GM21529 (cell line): ENCODE results near the gene NLRP1.
"Not testable (repeated sequence)": the region's sequence is repeated elsewhere in the genome, so short reads cannot be mapped to it uniquely, and the experiment has no call there.

Experiments
- ATAC-seq: cut with Tn5 transposase; IDR thresholded peaks from one replicate; pipeline ENCODE4 v1.9.1; 2021; ENCODE audit not compliant: unreplicated experiment

The NLRP1 gene

DNA sequence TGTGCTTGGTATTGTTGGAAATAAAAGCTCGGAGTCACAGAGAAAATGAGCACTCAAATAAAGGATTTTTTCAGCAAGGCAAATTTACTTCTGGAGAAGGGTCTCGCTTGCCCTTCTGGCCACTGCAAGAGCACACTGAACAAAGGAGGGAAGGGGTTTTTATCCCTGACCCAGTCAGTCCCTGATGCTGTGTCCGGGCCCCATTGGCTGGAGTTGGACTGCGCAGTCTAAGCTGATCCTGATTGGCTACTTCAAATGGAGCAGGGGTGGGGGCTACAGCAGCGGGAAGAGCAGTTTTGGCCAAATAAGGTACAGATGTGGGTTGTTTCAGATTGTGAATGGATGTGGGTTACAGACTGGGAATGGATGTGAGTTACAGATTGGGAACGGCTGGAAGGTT, 4.3 kb upstream of the NLRP1 start:
- no peak for ATAC-seq

DNA sequence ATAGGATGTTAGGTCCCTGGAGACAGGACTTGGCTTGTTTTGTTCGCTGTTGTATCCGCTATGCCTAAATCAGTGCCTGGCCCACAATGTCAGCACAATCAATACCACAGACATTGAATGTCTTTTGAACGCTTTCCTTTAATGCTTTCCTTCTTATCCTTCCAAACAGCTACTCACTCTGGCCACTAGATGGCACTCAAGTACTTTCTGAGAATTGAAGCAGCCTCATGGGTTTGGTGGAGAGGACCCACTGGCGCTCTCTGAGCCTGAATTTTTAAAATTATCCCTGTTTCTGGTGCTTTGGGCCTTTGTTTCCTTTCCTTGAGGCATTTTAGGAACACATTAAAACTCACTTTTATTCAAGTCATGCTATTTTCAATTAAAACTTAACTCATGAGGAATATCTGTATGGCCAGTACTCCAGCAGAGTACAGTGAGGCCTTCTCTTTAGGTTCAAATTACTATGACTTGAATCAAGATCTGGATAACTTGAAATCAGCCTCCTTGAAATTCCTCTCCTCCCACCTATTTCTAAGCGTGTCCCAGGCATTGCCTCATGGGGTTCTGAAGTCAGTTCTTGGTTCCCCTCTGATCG, 3.2 kb upstream of the NLRP1 start:
- no peak for ATAC-seq

DNA sequence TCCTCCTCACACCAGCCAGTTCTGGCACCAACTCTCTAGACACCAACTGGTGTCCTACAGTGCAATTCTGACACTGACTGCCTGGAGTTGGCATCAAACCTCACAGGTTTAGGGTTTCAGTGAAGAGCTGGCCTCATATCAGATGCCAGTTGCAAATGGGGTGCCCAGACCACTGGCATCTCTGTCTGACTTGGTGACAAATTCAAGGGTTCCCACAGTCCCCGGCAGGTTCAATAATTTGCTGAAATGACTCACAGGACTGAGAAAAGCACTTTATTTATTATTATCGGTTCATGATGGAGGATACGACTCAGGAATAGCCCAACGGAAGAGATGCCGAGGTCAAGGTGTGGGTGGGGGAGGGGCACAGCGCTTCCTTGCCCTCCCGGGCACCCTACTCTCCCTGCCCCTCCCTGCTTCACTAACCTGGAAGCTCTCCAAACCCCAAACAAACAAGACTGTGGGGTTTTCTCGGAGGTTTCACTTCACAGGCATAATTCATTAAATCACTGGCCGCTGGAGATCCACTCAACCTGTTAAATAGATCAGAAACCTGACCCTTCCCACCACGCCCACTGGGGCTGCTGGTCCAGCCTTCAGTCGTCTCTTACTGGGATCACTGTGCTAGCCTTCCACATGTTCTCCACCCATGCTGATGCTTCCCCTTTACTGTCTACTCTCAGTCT, 1.7 kb upstream of the NLRP1 start:
- ATAC-seq: no peak

DNA sequence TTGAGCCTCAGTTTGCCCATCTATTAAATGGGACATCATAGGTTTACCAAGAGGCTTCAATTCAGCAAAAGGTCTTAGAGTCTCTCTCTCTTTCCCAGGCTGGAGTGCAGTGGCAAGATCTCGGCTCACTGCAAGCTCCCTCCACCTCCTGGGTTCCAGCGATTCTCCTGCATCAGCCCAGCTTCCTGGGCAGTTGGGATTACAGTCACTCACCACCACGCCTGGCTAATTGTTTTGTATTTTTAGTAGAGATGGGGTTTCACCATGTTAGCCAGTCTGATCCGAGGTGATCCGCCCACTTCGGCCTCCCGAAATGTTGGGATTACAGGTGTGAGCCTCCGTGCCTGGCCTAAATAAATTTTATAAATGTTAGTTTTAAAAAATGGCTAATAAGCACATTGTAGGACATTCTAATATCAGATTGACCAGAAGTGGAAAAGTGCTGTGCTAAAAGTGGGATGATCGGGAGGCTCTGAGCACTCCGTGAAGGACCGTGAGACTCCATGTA, 1.0 kb upstream of the NLRP1 start:
- no peak for ATAC-seq

DNA sequence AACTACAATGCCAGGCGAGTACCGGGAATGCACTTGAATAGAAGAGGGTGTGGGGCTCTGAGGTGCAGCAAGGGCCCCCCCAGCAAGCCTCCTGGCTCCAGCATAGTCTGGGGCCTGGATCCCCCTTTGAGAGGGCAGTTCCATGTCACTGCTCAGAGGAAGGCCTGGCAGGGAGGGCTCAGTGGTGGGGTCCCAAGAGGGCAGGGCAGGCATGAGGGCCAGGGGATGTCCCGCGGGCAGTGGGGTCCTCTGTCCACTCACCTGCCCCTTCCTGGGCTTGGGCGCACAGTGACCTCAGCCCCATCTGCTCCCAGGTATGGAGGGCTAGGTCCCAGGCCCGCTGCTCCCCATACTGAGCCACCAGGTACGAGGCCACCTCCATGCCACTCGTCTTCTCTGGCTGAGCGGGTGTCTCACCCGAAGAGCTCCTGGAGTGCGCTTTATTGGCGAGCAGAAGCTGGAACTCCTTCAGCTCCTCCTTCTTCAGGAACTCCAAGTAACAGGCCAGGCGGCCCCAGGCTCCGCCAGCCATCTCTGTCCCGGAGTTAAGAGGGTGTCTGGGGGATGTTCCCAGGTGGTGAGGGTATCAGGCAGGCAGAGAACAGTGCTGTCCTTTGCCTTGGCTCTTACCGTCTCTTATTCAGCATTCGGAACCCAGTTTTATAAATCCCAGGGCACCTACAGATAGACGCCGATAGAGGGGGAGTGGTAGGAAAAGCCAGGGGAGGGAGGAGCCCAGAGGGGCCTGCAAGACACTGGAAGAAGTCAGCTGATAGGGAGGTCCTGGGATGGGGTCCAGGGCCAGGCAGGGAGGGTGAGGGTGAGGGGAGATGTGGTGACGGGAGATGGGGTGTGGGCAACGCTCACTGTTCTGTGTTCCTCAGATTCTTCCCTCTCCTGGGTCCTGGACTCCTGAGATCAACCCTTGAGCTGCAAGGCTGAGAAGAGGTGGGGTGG, 605 bp downstream of the NLRP1 start:
- peak; percentile 3 for ATAC-seq

DNA sequence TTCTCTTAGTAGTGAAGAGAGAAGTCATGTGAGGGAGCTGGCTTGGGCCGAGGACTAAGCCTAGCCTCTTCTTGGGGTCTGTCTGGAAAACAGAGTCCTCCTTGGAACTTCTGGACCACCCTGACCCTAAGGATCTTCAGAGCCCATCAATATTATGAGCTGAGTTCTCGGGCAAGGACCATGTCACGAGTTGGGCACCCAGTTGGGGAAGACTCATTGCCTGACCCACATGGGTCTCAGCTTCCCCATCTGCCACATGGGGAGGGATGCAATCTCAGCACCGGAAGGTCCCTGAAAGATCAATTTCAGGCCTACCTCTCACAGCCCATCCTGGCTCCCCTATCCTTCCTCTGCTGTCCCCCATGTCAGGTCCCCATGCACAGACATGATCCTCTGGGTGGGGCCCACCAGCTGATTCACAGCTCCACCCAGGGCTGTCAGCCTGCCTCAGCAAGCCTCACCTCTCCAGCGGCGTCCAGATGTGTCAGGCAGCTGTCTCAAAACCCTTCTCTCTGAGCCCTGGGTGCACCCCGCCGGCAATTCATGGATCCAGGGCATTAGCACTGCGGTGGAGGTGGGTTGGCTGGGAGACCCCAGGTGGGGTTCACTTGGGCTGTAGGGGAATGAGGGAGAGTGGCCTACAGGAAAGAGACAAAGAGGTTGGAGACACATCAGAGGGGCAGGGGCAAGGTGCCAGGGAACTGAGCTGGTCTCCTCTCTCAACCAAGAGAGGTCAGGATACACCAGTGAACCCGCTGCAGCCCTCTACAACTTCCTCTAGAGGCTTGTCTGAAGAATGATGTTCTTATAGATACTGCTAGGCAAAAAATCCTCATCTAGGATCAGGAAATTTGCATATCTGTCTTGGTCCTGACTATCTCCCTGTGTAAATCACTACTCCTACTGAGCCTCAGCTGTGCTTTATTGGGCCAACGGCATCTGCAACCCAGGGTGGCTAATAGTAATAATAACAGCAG, 1.8 kb downstream of the NLRP1 start:
- ATAC-seq: no peak

DNA sequence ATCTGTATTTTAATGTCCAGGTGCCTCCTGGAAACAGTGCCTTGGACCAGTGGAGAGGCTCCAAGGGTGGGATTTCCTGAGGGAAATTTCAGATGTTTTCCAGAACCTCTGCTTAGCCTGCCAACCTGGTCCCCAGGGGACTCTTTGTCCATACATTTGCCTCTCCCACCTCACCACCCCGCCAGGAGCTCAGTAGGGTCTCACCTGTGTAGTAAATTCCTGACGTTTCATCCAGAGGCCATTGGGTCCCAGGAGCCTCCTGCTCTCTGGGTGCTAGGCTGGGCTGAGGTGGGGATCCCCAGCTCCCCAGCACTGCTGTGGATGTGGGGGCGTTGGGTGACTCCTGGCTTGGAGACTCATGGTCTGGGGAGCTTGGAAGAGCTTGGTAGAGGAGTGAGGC, 2.7 kb downstream of the NLRP1 start:
- no peak for ATAC-seq

DNA sequence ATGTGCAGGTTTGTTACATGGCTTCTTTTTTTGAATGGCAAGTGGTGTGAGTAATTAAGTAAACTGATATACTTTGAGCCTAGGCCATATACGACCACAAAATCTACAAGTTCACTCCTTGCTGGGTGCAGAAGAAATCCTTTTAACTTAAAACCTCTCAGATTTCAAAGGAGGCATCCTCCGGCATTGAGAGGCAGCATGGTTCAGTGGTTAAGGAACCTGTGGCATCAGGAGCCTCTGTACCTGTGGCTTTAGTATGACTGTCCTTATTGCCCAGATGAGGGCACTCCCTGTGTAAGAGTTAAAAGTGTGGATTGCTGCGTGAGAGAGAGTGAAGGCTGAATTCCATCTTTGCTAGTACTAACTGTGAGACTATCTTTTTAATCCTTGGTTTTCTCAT, 3.3 kb downstream of the NLRP1 start:
- no peak for ATAC-seq

DNA sequence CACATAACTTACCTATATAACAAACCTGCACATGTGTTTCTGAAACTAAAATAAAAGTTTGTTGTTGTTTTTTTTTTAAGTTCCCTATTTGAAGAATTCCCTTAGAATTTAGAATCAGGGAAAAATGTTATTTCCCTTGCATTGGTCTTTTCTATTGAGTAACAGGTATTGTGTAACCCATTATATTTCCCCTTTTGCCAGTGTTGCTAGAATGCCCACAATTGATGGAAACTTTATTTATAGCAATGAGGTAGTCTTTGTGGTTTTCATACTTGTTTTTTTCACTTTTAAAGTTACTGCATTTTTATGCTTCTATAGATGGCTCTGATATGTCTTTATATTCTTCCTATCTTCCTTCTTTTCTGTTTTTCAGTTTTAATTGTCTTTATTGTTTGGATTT, 3.9 kb downstream of the NLRP1 start:
- no peak for ATAC-seq

DNA sequence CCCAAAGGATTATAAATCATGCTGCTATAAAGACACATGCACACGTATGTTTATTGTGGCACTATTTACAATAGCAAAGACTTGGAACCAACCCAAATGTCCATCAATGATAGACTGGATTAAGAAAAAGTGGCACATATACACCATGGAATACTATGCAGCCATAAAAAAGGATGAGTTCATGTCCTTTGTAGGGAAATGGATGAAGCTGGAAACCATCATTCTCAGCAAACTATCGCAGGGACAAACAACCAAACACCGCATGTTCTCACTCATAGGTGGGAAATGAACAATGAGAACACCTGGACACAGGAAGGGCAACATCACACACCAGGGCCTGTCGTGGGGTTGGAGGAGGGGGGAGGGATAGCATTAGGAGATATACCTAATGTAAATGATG, 5.5 kb downstream of the NLRP1 start:
- ATAC-seq: not testable (repeated sequence)

DNA sequence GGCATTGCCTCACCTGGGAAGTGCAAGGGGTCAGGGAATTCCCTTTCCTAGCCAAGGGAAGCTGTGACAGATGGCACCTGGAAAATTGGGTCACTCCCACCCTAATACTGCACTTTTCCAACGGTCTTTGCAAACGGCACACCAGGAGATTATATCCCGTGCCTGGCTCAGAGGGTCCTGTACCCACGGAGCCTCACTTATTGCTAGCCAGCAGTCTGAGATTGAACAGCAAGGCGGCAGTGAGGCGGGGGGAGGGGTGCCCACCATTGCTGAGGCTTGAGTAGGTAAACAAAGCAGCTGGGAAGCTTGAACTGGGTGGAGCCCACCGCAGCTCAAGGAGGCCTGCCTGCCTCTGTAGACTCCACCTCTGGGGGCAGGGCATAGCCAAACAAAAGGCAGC, 11.3 kb downstream of the NLRP1 start:
- not testable (repeated sequence) for ATAC-seq

DNA sequence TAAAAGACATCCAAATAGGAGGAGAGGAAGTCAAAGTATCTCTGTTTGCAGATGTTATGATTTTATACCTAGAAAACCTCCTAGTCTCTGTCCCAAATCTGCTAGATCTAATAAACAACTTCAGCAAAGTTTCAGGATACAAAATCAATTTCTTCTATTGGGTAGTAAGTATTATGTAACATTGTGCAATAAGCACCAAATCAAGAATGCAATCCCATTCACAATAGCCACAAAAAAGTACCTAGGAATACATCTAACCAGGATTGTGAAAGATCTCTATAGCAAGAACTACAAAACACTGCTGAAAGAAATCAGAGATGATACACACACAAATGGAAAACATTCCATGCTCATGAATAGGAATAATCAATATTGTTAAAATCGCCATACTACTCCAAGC, 13.0 kb downstream of the NLRP1 start:
- no peak for ATAC-seq

DNA sequence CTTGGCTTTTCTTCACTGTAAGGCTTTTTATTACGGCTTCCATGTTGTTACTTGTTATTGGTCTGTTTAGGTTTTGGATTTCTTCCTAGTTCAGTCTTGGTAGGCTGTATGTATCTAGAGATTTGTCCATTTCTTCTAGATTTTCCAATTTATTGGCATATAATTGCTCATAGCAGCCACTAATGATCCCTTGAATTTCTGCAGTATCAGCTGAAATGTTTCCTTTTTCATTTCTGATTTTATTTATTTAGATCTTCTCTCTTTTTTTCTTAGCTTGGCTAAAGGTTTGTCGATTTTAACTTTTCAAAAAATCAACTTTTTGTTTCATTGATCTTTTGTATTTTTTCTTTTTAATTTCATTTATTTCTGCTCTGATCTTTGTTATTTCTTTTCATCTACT, 18.5 kb downstream of the NLRP1 start:
- no peak for ATAC-seq

DNA sequence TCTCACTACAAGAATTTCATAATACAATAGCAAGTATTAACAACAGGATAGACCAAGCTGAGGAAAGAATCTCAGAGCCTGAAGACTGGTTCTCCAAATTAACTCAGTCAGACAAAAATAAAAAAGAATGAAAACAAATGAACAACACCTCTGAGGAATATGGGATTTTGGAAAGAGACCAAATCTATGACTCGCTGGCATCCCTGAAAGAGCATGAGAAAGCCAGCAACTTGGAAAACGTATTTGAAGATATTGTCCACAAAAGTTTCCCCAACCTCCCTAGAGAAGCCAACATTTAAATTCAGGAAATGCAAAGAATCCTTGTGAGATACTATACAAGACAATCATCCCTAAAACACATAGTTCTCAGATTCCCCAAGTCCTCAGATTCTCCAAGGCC, 20.9 kb downstream of the NLRP1 start:
- no peak for ATAC-seq

DNA sequence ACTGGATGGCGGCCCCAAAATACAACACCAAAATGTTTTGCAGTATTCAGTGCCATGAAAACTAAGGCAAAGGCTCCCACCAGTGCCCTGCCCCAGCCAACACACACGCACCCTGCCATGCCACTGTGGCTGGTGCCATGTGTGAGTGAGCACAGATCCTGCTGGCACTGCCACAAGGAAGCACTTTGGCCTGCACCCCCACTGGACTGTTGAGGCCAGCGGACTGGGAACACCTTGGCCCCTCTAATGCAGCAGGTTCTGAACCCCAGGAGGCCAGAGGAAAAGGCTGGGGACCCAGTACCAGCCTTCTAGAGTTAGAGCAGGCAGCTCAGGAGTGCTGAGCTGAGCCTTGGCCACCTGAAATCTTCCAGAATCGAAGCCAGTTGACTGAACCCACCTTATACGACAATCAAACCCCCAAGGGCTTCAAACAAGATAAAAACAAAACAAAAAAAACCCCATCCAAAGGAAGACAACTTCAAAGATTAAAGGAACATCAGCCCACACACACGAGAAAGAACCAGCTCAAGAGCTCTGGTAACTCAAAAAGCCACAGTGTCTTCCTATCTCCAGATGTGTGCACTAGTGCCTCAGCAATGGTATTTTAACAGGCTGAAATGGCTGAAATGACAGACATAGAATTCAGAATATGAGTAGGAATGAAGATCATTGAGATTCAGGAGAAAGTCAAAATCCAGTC, 21.5 kb downstream of the NLRP1 start:
- ATAC-seq: no peak

DNA sequence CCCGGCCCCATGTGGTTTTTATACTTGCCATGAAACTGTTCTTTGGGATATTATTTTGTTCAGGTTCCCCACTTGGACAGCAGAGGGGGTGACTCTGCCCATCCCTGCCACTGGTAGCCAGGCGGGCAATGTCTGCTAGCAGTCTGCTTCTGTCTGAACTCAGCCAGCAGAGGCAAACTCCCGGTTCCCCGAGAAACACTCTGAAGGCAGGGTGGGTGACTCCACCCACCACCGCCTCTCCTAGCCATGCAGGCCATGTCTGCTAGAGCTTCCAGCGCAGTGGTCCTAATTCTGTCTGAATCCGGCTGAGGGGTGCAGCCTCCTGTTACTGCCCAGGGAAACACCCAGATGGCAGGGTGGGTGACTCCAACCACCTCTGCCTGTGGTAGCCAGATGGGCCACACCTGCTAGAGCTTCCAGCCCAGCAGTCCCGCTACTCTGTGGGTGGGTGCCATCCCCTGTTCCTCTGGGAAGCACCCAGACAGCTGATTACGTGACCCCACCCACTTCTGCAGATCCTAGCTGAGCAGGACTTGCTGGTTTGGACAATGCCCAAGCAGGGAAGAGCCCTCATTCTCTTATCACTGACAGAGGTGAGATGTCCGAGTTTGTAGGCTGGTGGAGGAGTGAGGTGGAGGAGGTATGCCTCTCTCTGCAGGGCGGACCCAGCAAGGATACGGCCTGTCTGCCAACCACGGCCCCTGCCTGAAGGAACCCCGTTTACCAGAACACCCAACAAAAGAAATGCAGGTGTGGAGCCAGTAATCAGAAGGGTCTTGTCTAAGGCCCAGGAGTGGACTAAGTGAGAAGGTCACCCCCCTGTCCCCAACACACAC, 22.4 kb downstream of the NLRP1 start:
- ATAC-seq: no peak

DNA sequence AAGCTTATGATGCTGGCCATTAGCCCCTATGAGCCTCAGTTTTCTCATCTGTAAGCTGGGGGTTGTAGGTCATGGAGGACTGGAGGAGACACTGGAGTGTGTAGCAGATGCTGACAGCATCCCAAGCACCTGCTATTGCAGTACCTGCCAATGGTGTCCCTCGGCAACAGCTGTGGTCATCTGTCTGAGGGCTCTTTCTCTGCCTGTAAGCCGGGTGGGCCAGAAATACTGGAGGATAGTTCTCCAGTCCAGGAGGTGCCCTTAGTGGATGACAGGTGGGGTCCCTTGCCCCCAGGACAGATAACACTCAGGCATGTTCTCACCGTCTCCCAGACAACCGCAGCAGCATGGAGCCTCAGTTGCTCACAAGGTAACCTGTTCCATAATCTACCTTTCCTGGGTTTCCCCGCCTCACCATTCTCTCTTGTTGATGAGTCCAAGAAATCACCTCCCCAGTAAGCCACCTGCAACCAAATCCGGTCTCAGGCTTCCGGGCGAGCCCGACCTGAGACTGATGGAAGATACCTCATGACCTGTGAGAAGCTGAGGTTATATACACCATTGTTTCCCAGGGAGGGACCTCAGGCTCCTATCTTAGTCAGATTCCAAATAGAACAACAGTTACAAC, 23.8 kb downstream of the NLRP1 start:
- no peak for ATAC-seq
